HepG2 (cell line): Measurements from ENCODE around the gene UAP1L1. TPM values are rescaled to one million over a fixed set of nuclear protein-coding genes. Genes with fewer than 3 reads are reported as not detected.
A peak's percentile ranks its signal among the peaks of the same experiment; 100 is the strongest.

Experiments
- ADNP ChIP-seq: sonication (generic); formaldehyde crosslinking; IDR thresholded peaks from 2 replicates; pipeline ENCODE4 v1.4.0; 2020; ENCODE audit warnings: missing genetic modification reagents
- AHDC1 ChIP-seq: sonication (generic); formaldehyde crosslinking; IDR thresholded peaks from 2 replicates; pipeline ENCODE4 v1.5.1; 2020; ENCODE audit warnings: mild to moderate bottlenecking, missing genetic modification reagents, borderline replicate concordance
- ARHGAP35 ChIP-seq: sonication (generic); formaldehyde crosslinking; IDR thresholded peaks from 2 replicates; pipeline ENCODE4 v1.9.0; 2022; ENCODE audit warnings: mild to moderate bottlenecking, inconsistent platforms, moderate library complexity, missing genetic modification reagents, borderline replicate concordance
- BORCS8-MEF2B ChIP-seq: sonication (generic); formaldehyde crosslinking; IDR thresholded peaks from 2 replicates; pipeline ENCODE4 v1.8.0; 2022; ENCODE audit warnings: mild to moderate bottlenecking, missing genetic modification reagents
- CHD2 ChIP-seq: IDR thresholded peaks from 2 replicates; pipeline ENCODE4 v1.6.1; 2011; ENCODE audit warnings: low read depth, low read length, improper control_type of control experiment
- FOSL1 ChIP-seq: sonication (generic); formaldehyde crosslinking; IDR thresholded peaks from 2 replicates; pipeline ENCODE4 v1.9.0; 2021; ENCODE audit warnings: missing genetic modification reagents, borderline replicate concordance
- HNRNPLL ChIP-seq: fragments of 200-400 bp; formaldehyde crosslinking; IDR thresholded peaks from 2 replicates; pipeline ENCODE4 v1.6.1; 2017; ENCODE audit warnings: mild to moderate bottlenecking, low read depth, low read length; ENCODE audit not compliant: poor library complexity, severe bottlenecking
- KLF12 ChIP-seq: sonication (generic); formaldehyde crosslinking; IDR thresholded peaks from 2 replicates; pipeline ENCODE4 v1.4.0; 2020; ENCODE audit warnings: missing genetic modification reagents, borderline replicate concordance
- NR2C2 ChIP-seq: sonication (generic); formaldehyde crosslinking; IDR thresholded peaks from 2 replicates; pipeline ENCODE4 v1.4.0; 2020; ENCODE audit warnings: missing genetic modification reagents, mild to moderate bottlenecking, moderate library complexity, borderline replicate concordance
- SOX13 ChIP-seq, 3 experiments: fragments of 450-650 bp in 1 of 3; sonication (generic) in 1 of 3; formaldehyde crosslinking in 1 of 3; IDR thresholded peaks in 2 of 3; conservative IDR thresholded peaks in 1 of 3; 2 replicates each; pipeline versions ENCODE4 v1.5.0 to v1.6.1; 2016 to 2020; ENCODE audit warnings: antibody characterized with exemption in 1 of 3, mild to moderate bottlenecking in 1 of 3, missing compliant biosample characterization in 1 of 3, missing genetic modification reagents in 1 of 3, moderate library complexity in 1 of 3
- STAT5B ChIP-seq: sonication (generic); formaldehyde crosslinking; IDR thresholded peaks from 2 replicates; pipeline ENCODE4 v1.4.0; 2020; ENCODE audit warnings: missing genetic modification reagents
- ZFP62 ChIP-seq: sonication (generic); formaldehyde crosslinking; IDR thresholded peaks from 2 replicates; pipeline ENCODE4 v1.4.0; 2020; ENCODE audit warnings: missing genetic modification reagents
- ZNF296 ChIP-seq: sonication (generic); formaldehyde crosslinking; conservative IDR thresholded peaks from 2 replicates; pipeline ENCODE4 v1.5.0; 2020; ENCODE audit warnings: mild to moderate bottlenecking, missing genetic modification reagents
- ZNF326 ChIP-seq: sonication (generic); formaldehyde crosslinking; IDR thresholded peaks from 2 replicates; pipeline ENCODE4 v1.4.0; 2020; ENCODE audit warnings: missing genetic modification reagents, borderline replicate concordance
- ZNF501 ChIP-seq: sonication (generic); formaldehyde crosslinking; IDR thresholded peaks from 2 replicates; pipeline ENCODE4 v1.5.1; 2020; ENCODE audit warnings: mild to moderate bottlenecking, moderate library complexity, missing genetic modification reagents
- ZNF543 ChIP-seq: sonication (generic); formaldehyde crosslinking; IDR thresholded peaks from 2 replicates; pipeline ENCODE4 v1.4.0; 2020; ENCODE audit warnings: mild to moderate bottlenecking, missing genetic modification reagents
- ZNF607 ChIP-seq: sonication (generic); formaldehyde crosslinking; IDR thresholded peaks from 2 replicates; pipeline ENCODE4 v1.5.1; 2020; ENCODE audit warnings: missing genetic modification reagents, mild to moderate bottlenecking, borderline replicate concordance
- ZNF619 ChIP-seq: sonication (generic); formaldehyde crosslinking; IDR thresholded peaks from 2 replicates; pipeline ENCODE4 v1.4.0; 2020; ENCODE audit warnings: mild to moderate bottlenecking, missing genetic modification reagents
- ZNF878 ChIP-seq: sonication (generic); formaldehyde crosslinking; IDR thresholded peaks from 2 replicates; pipeline ENCODE4 v1.8.1; 2023; ENCODE audit warnings: mild to moderate bottlenecking, missing genetic modification reagents, moderate library complexity
- ZSCAN30 ChIP-seq: sonication (generic); formaldehyde crosslinking; IDR thresholded peaks from 2 replicates; pipeline ENCODE4 v1.5.0; 2020; ENCODE audit warnings: mild to moderate bottlenecking, missing genetic modification reagents
- polyA plus RNA-seq, 8 experiments: library from polyadenylated mRNA; depleted of rRNA in 3 of 8; stranded (reverse) in 7 of 8; unstranded in 1 of 8; fragments of >200 nt; fragmentation: Illumina TruSeq in 4 of 8; extraction: Trizol in 4 of 8; gene quantifications; 2 replicates each; pipeline versions ENCODE4 v1.2.1 to v1.2.3, GENCODE V29; 2011 to 2016; ENCODE audit warnings: low read depth in 4 of 8, missing spikeins in 1 of 8, mixed read lengths in 1 of 8; ENCODE audit not compliant: insufficient read depth in 1 of 8
- total RNA-seq, 5 experiments: library from RNA; depleted of rRNA; stranded (reverse); fragments of >200 nt; fragmentation: Illumina TruSeq; extraction: Trizol; gene quantifications; 2 replicates each; pipeline ENCODE4 v1.2.3, GENCODE V29; 2016; ENCODE audit warnings: low read depth in 1 of 5
- TF ChIP-seq, protein P1 (sequence below): sonication (generic); formaldehyde crosslinking; conservative IDR thresholded peaks from 2 replicates; pipeline ENCODE4 v1.8.0; 2022; ENCODE audit warnings: mild to moderate bottlenecking, moderate library complexity, missing genetic modification reagents
- TF ChIP-seq, protein P2 (sequence below): sonication (generic); formaldehyde crosslinking; IDR thresholded peaks from 2 replicates; pipeline ENCODE4 v1.8.0; 2022; ENCODE audit warnings: mild to moderate bottlenecking, missing genetic modification reagents

UAP1L1 gene
- total and polyA plus RNA-seq, 2 of the 13 experiments (the other 11 are each of a cell fraction or from before 2014, with no cell fraction given), result 5.4 to 6.4 TPM

GRCh38 chr9:137054932-137055384 is 22.4 kb upstream of the UAP1L1 start (continued):
- no peak for TF ChIP-seq ADNP
- no peak for TF ChIP-seq AHDC1 (CRISPR knock-in tag)
- no peak for TF ChIP-seq ZNF543 (CRISPR knock-in tag)
- TF ChIP-seq ZNF326 (CRISPR knock-in tag), result no peak
- TF ChIP-seq SOX13 (IDR thresholded peaks at IDR 0.05), result no peak
- TF ChIP-seq SOX13 (CRISPR knock-in tag; conservative IDR thresholded peaks at IDR 0.05 in 1 of 2, IDR thresholded peaks at IDR 0.05 in 1 of 2), result 0 out of 4 replicates have a peak, but pooled peaks of 1 of the 2 experiments have one; percentile 29
- TF ChIP-seq, protein P1, sequence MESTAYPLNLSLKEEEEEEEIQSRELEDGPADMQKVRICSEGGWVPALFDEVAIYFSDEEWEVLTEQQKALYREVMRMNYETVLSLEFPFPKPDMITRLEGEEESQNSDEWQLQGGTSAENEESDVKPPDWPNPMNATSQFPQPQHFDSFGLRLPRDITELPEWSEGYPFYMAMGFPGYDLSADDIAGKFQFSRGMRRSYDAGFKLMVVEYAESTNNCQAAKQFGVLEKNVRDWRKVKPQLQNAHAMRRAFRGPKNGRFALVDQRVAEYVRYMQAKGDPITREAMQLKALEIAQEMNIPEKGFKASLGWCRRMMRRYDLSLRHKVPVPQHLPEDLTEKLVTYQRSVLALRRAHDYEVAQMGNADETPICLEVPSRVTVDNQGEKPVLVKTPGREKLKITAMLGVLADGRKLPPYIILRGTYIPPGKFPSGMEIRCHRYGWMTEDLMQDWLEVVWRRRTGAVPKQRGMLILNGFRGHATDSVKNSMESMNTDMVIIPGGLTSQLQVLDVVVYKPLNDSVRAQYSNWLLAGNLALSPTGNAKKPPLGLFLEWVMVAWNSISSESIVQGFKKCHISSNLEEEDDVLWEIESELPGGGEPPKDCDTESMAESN, result no peak
- no peak for TF ChIP-seq ZNF878
- TF ChIP-seq CHD2, result no peak
- TF ChIP-seq FOSL1 (CRISPR knock-in tag), result no peak; the same call in 1 of the 2 replicates
- TF ChIP-seq ARHGAP35, result no peak
- TF ChIP-seq STAT5B (CRISPR knock-in tag), result no peak
- TF ChIP-seq ZFP62 (CRISPR knock-in tag), result no peak
- TF ChIP-seq ZNF501 (CRISPR knock-in tag), result no peak
- TF ChIP-seq HNRNPLL, result no peak
- 0 out of 2 replicates have a peak, but pooled peaks have one; percentile 3 for TF ChIP-seq BORCS8-MEF2B (CRISPR knock-in tag)
- TF ChIP-seq ZNF607 (CRISPR knock-in tag), result no peak
- TF ChIP-seq ZSCAN30 (CRISPR knock-in tag), result no peak
- TF ChIP-seq, protein P2, sequence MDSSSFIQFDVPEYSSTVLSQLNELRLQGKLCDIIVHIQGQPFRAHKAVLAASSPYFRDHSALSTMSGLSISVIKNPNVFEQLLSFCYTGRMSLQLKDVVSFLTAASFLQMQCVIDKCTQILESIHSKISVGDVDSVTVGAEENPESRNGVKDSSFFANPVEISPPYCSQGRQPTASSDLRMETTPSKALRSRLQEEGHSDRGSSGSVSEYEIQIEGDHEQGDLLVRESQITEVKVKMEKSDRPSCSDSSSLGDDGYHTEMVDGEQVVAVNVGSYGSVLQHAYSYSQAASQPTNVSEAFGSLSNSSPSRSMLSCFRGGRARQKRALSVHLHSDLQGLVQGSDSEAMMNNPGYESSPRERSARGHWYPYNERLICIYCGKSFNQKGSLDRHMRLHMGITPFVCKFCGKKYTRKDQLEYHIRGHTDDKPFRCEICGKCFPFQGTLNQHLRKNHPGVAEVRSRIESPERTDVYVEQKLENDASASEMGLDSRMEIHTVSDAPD (CRISPR knock-in tag), result 0 out of 2 replicates have a peak, but pooled peaks have one; percentile 28
- no peak for TF ChIP-seq NR2C2
- no peak for TF ChIP-seq KLF12
- TF ChIP-seq ZNF296 (CRISPR knock-in tag), result peak; percentile 4; the same call in 1 of the 2 replicates
- no peak for TF ChIP-seq ZNF619 (CRISPR knock-in tag)
